ENCODE measurements around the gene PPP1R37. TPM values are rescaled to one million over a fixed set of nuclear protein-coding genes. Genes with fewer than 3 reads are reported as not detected.
A peak's percentile ranks its signal among the peaks of the same experiment; 100 is the strongest.

Gene PPP1R37
- total and polyA plus RNA-seq, 5 donors from 2014 or later, result 0.61 to 17.4 (median 0.69) TPM

GRCh38 chr19:45162608-45163143 lies 69.7 kb downstream of the PPP1R37 start:
- peaks cover 17% of the 10 kb centered on the region for H3K4me1 ChIP-seq (ENCODE audit: control insufficient read depth, insufficient read depth, low read length, poor library complexity, severe bottlenecking)
- no peak for DNase-seq
- no peak overlapping the region for H3K27ac Mint-ChIP-seq
- H3K9me3 ChIP-seq (ENCODE audit: control insufficient read depth in 2 of 2, low read length in 2 of 2), result no peaks in the 10 kb centered on the region
- H3K27me3 Mint-ChIP-seq, result no peaks in the 10 kb centered on the region
- no peak overlapping the region for H3K4me3 ChIP-seq (ENCODE audit: low read depth, low read length)
- ATAC-seq (ENCODE audit: low read depth in 2 of 2), result no peak
- H3K9me3 Mint-ChIP-seq, result no peaks in the 10 kb centered on the region
- no peak overlapping the region for H3K4me3 Mint-ChIP-seq
- peaks cover 0 to 32% (median 14%) of the 10 kb centered on the region in 4 donors for H3K4me1 Mint-ChIP-seq
- H3K27me3 ChIP-seq (ENCODE audit: control insufficient read depth, insufficient read depth, low read length), result no peaks in the 10 kb centered on the region
- no peaks in the 10 kb centered on the region for H3K36me3 Mint-ChIP-seq
- H3K36me3 ChIP-seq (ENCODE audit: control insufficient read depth, insufficient read depth, low read length), result no peaks in the 10 kb centered on the region
- no peak overlapping the region for H3K27ac ChIP-seq (ENCODE audit: insufficient read depth, low read length, poor library complexity, severe bottlenecking)

- ATAC-seq (ENCODE audit: low read depth in 2 of 2), result no peak
- DNase-seq, result no peak
- H3K27ac ChIP-seq (ENCODE audit: insufficient read depth, low read length, poor library complexity, severe bottlenecking), result no peak overlapping the region
- H3K4me3 Mint-ChIP-seq, result no peak overlapping the region
- H3K4me1 ChIP-seq (ENCODE audit: control insufficient read depth, insufficient read depth, low read length, poor library complexity, severe bottlenecking), result peaks cover 17% of the 10 kb centered on the region
- no peaks in the 10 kb centered on the region for H3K27me3 Mint-ChIP-seq
- no peaks in the 10 kb centered on the region for H3K9me3 Mint-ChIP-seq
- H3K36me3 ChIP-seq (ENCODE audit: control insufficient read depth, insufficient read depth, low read length), result no peaks in the 10 kb centered on the region
- H3K27me3 ChIP-seq (ENCODE audit: control insufficient read depth, insufficient read depth, low read length), result no peaks in the 10 kb centered on the region
- H3K4me1 Mint-ChIP-seq, result peaks cover 0 to 32% (median 14%) of the 10 kb centered on the region in 4 donors
- H3K9me3 ChIP-seq (ENCODE audit: control insufficient read depth in 2 of 2, low read length in 2 of 2), result no peaks in the 10 kb centered on the region
- H3K36me3 Mint-ChIP-seq, result no peaks in the 10 kb centered on the region
- H3K4me3 ChIP-seq (ENCODE audit: low read depth, low read length), result no peak overlapping the region
- no peak overlapping the region for H3K27ac Mint-ChIP-seq
These were observed 70.2 kb downstream of the PPP1R37 start for GRCh38 chr19:45163156-45163555.

GRCh38 chr19:45163751-45164460 lies 70.9 kb downstream of the PPP1R37 start:
- H3K27me3 Mint-ChIP-seq, result no peaks in the 10 kb centered on the region
- H3K9me3 Mint-ChIP-seq, result no peaks in the 10 kb centered on the region
- Histone ChIP-seq H3K27ac (ENCODE audit: insufficient read depth, low read length, poor library complexity, severe bottlenecking) (peak overlapping the region; percentile 63), H3K4me1 (ENCODE audit: control insufficient read depth, insufficient read depth, low read length, poor library complexity, severe bottlenecking) (peaks cover 17% of the 10 kb centered on the region), H3K9me3 (ENCODE audit: control insufficient read depth in 2 of 2, low read length in 2 of 2) (no peaks in the 10 kb centered on the region), H3K36me3 (ENCODE audit: control insufficient read depth, insufficient read depth, low read length) (no peaks in the 10 kb centered on the region), H3K27me3 (ENCODE audit: control insufficient read depth, insufficient read depth, low read length) (no peaks in the 10 kb centered on the region), H3K4me3 (ENCODE audit: low read depth, low read length) (no peak overlapping the region)
- H3K27ac Mint-ChIP-seq, result peak overlapping the region in 2 of 3 donors; percentile 36 to 64
- H3K4me1 Mint-ChIP-seq, result peaks cover 0 to 33% (median 14%) of the 10 kb centered on the region in 4 donors
- H3K4me3 Mint-ChIP-seq, result peak overlapping the region in 1 of 4 donors; percentile 13
- H3K36me3 Mint-ChIP-seq, result no peaks in the 10 kb centered on the region
- DNase-seq, result no peak
- ATAC-seq (ENCODE audit: low read depth in 2 of 2), result peak in 1 of 2 donors; percentile 13

- peak overlapping the region; percentile 63 for H3K27ac ChIP-seq (ENCODE audit: insufficient read depth, low read length, poor library complexity, severe bottlenecking)
- no peaks in the 10 kb centered on the region for H3K36me3 Mint-ChIP-seq
These were observed 71.8 kb downstream of the PPP1R37 start for GRCh38 chr19:45164577-45165335.

GRCh38 chr19:45166723-45167252 lies 73.8 kb downstream of the PPP1R37 start:
- ATAC-seq (ENCODE audit: low read depth in 2 of 2) (no peak), DNase-seq (no peak)
- peaks cover 39% of the 10 kb centered on the region for H3K4me1 ChIP-seq (ENCODE audit: control insufficient read depth, insufficient read depth, low read length, poor library complexity, severe bottlenecking)
- no peak overlapping the region for H3K4me3 ChIP-seq (ENCODE audit: low read depth, low read length)
- Mint-ChIP-seq H3K9me3 (no peaks in the 10 kb centered on the region), H3K27ac (peak overlapping the region in 2 of 3 donors; percentile 43 to 82), H3K4me3 (no peak overlapping the region), H3K4me1 (peaks cover 5 to 53% (median 19%) of the 10 kb centered on the region in 4 donors), H3K36me3 (no peaks in the 10 kb centered on the region), H3K27me3 (no peaks in the 10 kb centered on the region)
- no peaks in the 10 kb centered on the region for H3K9me3 ChIP-seq (ENCODE audit: control insufficient read depth in 2 of 2, low read length in 2 of 2)
- no peak overlapping the region for H3K27ac ChIP-seq (ENCODE audit: insufficient read depth, low read length, poor library complexity, severe bottlenecking)
- H3K27me3 ChIP-seq (ENCODE audit: control insufficient read depth, insufficient read depth, low read length), result no peaks in the 10 kb centered on the region
- H3K36me3 ChIP-seq (ENCODE audit: control insufficient read depth, insufficient read depth, low read length), result no peaks in the 10 kb centered on the region

More at GRCh38 chr19:45164577-45165335, 71.8 kb downstream of the PPP1R37 start:
- peaks cover 0 to 36% (median 14%) of the 10 kb centered on the region in 4 donors for H3K4me1 Mint-ChIP-seq
- no peak overlapping the region for H3K4me3 ChIP-seq (ENCODE audit: low read depth, low read length)
- DNase-seq (peak; percentile 17 to 61 (median 17)), ATAC-seq (ENCODE audit: low read depth in 2 of 2) (peak; percentile 58 to 62)
- H3K36me3 ChIP-seq (ENCODE audit: control insufficient read depth, insufficient read depth, low read length), result no peaks in the 10 kb centered on the region
- no peak overlapping the region for H3K4me3 Mint-ChIP-seq
- H3K27me3 Mint-ChIP-seq, result no peaks in the 10 kb centered on the region
- H3K9me3 ChIP-seq (ENCODE audit: control insufficient read depth in 2 of 2, low read length in 2 of 2), result no peaks in the 10 kb centered on the region
- H3K27ac Mint-ChIP-seq, result peak overlapping the region in 1 of 3 donors; percentile 86
- no peaks in the 10 kb centered on the region for H3K9me3 Mint-ChIP-seq
- peaks cover 19% of the 10 kb centered on the region for H3K4me1 ChIP-seq (ENCODE audit: control insufficient read depth, insufficient read depth, low read length, poor library complexity, severe bottlenecking)
- no peaks in the 10 kb centered on the region for H3K27me3 ChIP-seq (ENCODE audit: control insufficient read depth, insufficient read depth, low read length)

GRCh38 chr19:45168767-45169351 lies 75.9 kb downstream of the PPP1R37 start:
- peak overlapping the region in 2 of 3 donors; percentile 20 to 71 for H3K27ac Mint-ChIP-seq
- Histone ChIP-seq H3K27ac (ENCODE audit: insufficient read depth, low read length, poor library complexity, severe bottlenecking) (no peak overlapping the region), H3K9me3 (ENCODE audit: control insufficient read depth in 2 of 2, low read length in 2 of 2) (no peaks in the 10 kb centered on the region), H3K27me3 (ENCODE audit: control insufficient read depth, insufficient read depth, low read length) (no peaks in the 10 kb centered on the region), H3K4me3 (ENCODE audit: low read depth, low read length) (no peak overlapping the region), H3K36me3 (ENCODE audit: control insufficient read depth, insufficient read depth, low read length) (no peaks in the 10 kb centered on the region), H3K4me1 (ENCODE audit: control insufficient read depth, insufficient read depth, low read length, poor library complexity, severe bottlenecking) (peaks cover 52% of the 10 kb centered on the region)
- DNase-seq (no peak), ATAC-seq (ENCODE audit: low read depth in 2 of 2) (no peak)
- no peak overlapping the region for H3K4me3 Mint-ChIP-seq
- no peaks in the 10 kb centered on the region for H3K27me3 Mint-ChIP-seq
- no peaks in the 10 kb centered on the region for H3K36me3 Mint-ChIP-seq
- H3K4me1 Mint-ChIP-seq, result peaks cover 5 to 63% (median 19%) of the 10 kb centered on the region in 4 donors
- H3K9me3 Mint-ChIP-seq, result no peaks in the 10 kb centered on the region

- H3K9me3 ChIP-seq (ENCODE audit: control insufficient read depth in 2 of 2, low read length in 2 of 2), result no peaks in the 10 kb centered on the region
- no peak for DNase-seq
- H3K4me3 ChIP-seq (ENCODE audit: low read depth, low read length), result no peak overlapping the region
- H3K27ac ChIP-seq (ENCODE audit: insufficient read depth, low read length, poor library complexity, severe bottlenecking), result no peak overlapping the region
- H3K27me3 ChIP-seq (ENCODE audit: control insufficient read depth, insufficient read depth, low read length), result no peaks in the 10 kb centered on the region
- Mint-ChIP-seq H3K9me3 (no peaks in the 10 kb centered on the region), H3K4me3 (peak overlapping the region in 2 of 4 donors; percentile 63 to 78), H3K27me3 (no peaks in the 10 kb centered on the region), H3K4me1 (peaks cover 5 to 60% (median 16%) of the 10 kb centered on the region in 4 donors), H3K27ac (peak overlapping the region in 2 of 3 donors; percentile 76 to 80), H3K36me3 (no peaks in the 10 kb centered on the region)
- ATAC-seq (ENCODE audit: low read depth in 2 of 2), result no peak
- no peaks in the 10 kb centered on the region for H3K36me3 ChIP-seq (ENCODE audit: control insufficient read depth, insufficient read depth, low read length)
- H3K4me1 ChIP-seq (ENCODE audit: control insufficient read depth, insufficient read depth, low read length, poor library complexity, severe bottlenecking), result peaks cover 44% of the 10 kb centered on the region
These were observed 76.6 kb downstream of the PPP1R37 start for GRCh38 chr19:45169602-45170001.

Data from CD4-positive, CD25-positive, alpha-beta regulatory T cell (primary cell).